Measurements from ENCODE around the gene HSD17B7. TPM values are rescaled to one million over a fixed set of nuclear protein-coding genes. Genes with fewer than 3 reads are reported as not detected.
"Not testable (repeated sequence)": the region's sequence is repeated elsewhere in the genome, so short reads cannot be mapped to it uniquely, and the experiment has no call there.

HSD17B7 gene, protein sequence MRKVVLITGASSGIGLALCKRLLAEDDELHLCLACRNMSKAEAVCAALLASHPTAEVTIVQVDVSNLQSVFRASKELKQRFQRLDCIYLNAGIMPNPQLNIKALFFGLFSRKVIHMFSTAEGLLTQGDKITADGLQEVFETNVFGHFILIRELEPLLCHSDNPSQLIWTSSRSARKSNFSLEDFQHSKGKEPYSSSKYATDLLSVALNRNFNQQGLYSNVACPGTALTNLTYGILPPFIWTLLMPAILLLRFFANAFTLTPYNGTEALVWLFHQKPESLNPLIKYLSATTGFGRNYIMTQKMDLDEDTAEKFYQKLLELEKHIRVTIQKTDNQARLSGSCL
- polyA plus RNA-seq: 10 to 100 TPM in 1 of 3 donors, 1 to 10 TPM in 2; 7.3 to 13.5 (median 7.4) TPM

DNA sequence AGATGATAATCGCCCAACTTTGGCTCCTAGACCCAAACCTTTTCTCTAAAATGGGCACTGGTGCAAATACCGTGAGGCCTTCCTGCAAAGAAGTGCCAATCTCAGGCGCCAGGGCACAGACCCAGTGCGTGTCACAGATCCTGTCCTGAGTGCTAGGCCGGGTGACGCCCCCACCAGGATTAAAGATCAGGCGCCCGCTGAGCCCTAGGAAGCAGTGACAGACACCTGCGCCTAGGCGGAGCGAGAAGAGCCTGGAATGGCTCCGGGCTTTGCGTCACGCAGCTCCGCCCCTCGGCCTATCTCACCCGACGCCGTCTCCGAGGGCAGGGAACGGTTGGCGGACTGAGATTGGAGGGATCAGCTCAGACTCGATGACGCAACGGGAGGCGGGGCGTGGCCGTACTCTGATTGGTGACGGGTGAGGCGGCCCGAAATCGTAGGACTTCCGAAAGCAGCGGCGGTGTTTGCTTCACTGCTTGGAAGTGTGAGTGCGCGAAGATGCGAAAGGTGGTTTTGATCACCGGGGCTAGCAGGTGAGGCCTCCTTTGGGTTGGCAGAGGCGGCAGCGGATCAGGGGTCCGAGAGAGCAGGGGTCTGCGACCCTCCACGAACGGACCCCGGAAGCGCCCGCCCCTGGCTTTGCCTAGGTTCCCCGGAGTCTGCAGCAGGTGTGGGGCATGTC, at the start of gene HSD17B7:
Gene HSD17B7, plus strand, starts transcription at position 400 of the 682 bp plus-strand sequence. Its CDS starts 99 bp downstream, at position 499.
- not testable (repeated sequence) for H3K27ac ChIP-seq (ENCODE audit: low read depth, low read length)
- WGBS, 3 donors: 1 to 2% (median 1%) methylated on average over 29 to 31 of the region's 49 CpGs

DNA sequence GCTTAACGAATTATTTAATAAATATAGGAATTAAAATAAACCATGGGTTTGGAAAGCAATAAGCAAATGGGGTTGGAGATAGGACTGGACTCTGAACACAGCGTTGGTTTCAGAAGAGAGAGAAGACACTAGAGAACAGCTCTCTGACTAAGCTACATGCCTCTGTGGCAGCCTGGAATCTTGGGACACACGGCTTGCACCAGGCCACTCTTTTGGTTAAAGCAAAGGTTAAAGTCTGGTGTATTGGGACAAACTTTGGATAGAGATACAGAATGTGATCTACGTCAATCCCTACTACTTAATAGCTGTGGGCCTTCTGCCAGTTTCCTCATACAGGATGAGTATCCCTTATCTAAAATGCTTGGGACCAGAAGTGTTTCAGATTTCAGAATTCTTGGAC, 49.7 kb upstream of the HSD17B7 start:
- WGBS, 3 donors: 55 to 74% (median 72%) methylated on average over 4 of the region's 4 CpGs
- no peak overlapping the region for H3K27ac ChIP-seq (ENCODE audit: low read depth, low read length)

DNA sequence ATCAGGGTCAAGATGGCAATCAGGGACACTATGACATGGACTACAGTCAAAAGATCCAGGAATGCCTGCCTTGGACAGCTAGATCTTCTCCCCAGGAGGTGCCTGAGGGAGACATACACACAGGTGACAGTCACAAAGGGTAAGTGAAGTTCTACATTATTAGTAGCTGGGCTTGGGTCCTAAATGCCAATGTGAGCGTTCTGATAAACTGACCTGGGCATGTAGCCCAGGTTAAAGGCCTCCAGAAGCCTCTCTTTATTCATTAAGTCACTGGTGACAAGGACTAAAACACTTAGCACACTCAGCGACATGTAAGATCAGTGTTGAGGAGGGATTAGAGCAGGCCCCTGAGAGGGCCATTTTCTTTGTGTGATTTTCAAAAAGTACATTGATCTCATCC, 48.9 kb upstream of the HSD17B7 start:
- H3K27ac ChIP-seq (ENCODE audit: low read depth, low read length): no peak overlapping the region

DNA sequence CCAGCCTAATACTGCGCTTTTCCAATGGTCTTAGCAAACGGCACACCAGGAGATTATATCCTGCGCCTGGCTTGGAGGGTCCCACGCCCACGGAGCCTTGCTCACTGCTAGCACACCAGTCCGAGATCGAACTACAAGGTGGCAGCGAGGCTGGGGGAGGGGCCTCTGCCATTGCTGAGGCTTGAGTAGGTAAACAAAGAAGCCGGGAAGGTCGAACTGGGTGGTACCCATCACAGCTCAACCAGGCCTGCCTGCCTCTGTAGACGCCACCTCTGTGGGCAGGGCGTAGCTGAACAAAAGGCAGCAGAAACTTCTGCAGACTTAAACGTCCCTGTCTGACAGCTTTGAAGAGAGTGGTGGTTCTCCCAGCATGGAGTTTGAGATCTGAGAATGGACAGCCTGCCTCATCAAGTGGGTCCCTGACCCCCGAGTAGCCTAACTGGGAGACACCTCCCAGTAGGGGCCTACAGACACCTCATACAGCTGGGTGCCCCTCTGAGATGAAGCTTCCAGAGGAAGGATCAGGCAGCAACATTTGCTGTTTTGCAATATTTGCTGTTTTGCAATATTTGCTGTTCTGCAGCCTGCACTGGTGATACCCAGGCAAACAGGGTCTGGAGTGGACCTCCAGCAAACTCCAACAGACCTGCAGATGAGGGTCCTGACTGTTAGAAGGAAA, 44.1 kb upstream of the HSD17B7 start:
- not testable (repeated sequence) for H3K27ac ChIP-seq (ENCODE audit: low read depth, low read length)
- WGBS, 3 donors: 91 to 94% (median 93%) methylated on average over 14 of the region's 14 CpGs

More for the DNA sequence above, 48.9 kb upstream of the HSD17B7 start:
- 72 to 85% (median 84%) methylated on average over 2 of the region's 2 CpGs for WGBS, 3 donors

DNA sequence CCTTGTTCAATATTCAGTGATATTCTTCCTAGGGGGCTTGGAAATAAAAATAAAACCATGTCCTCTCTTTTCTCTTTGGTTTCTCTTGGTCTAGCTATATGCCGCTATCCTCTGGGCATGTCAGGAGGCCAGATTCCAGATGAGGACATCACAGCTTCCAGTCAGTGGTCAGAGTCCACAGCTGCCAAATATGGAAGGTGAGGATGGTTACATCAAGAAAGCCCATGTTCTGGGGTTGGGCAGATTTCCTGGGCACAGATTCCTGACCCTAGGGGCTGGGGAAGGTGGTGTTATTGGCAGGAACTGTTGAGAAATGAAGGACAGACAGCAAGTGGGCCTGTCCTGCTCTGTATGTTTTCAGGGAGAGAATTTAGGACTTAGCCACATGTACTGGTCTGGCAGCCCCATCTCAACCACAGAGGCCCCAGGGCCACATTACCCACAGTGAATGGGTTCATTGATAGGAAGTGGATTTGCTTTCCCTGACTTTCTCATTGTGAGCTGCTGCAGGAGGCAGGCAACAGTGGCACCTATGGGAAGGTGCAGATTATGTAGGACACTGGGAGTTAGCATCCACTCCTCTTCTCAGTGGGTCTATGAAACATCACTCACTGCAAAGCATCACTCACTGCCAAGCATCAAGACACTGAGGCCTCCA, 37.4 kb upstream of the HSD17B7 start:
- 95 to 100% (median 97%) methylated on average over 1 of the region's 1 CpG for WGBS, 3 donors
- no peak overlapping the region for H3K27ac ChIP-seq (ENCODE audit: low read depth, low read length)

DNA sequence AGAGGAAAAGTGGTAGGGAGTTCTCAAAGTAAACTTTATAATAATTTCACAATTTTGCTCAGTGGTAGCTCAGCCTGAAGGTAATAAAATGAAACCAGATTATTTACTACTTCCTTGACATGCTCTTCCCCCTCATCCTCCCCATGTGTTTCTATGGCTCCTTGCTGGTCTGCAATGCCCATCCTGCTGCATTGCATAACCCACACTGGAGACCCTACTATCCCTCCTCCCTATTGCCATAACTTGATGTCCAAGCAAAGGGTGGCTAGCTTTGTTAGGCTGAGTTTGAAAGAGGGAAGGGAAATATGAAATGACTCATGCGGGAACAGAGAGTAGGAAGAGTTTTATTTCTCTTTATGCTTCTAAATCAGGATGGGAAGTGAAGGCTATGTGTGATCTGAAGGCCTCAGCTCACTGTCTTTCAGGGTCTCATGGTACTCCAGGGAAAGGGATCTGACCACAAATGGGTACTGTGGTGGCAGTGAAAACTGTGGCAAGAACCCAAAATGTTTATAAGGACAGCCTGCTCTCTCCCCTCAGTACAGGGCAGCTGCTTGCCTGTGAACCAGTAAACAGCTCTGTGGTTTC, 36.4 kb upstream of the HSD17B7 start:
- WGBS, 3 donors: 73 to 93% (median 93%) methylated on average over 1 of the region's 1 CpG

DNA sequence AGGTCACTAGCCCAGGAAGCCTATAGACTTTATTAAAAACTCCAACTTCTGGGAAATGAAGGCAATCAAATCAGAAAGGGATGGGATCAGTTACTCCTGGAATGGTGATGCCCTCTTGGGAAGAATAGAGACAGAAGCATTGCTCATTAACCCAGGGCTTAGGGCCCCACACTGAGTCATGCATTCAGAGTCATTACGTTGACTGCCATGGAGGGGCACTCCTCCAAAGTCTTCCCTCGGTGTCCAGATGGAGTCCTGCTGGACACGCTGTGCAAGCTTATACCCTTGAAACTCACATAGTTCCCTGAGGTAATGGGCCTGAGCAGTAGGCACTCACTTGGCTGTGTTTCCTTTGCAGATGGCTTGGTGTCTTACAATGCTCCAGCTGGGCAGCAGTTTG, 35.2 kb upstream of the HSD17B7 start:
- 83 to 91% (median 88%) methylated on average over 3 of the region's 3 CpGs for WGBS, 3 donors

More for the DNA sequence above, 36.4 kb upstream of the HSD17B7 start:
- no peak overlapping the region for H3K27ac ChIP-seq (ENCODE audit: low read depth, low read length)

DNA sequence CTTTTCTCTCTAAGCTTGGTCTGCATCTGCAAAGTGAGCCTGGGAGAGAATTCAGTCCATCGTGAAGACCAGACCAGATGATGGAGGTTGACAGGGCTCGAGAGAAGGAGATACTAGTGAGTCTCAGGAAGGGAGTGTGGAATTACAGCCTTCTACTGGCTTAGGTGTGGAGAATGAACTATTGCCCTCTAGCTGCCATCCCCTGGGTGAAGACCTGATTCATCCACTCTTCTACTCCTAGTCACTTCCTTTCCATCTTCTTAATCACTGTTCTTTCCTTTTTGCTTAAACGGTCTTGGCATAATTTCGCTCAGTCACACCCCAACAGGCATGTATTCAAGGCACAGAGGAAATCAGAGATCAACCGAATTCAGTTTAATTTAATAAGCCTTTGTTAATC, 34.0 kb upstream of the HSD17B7 start:
- WGBS, 3 donors: 74 to 85% (median 78%) methylated on average over 5 of the region's 5 CpGs
- H3K27ac ChIP-seq (ENCODE audit: low read depth, low read length): no peak overlapping the region

More for the DNA sequence above, 35.2 kb upstream of the HSD17B7 start:
- H3K27ac ChIP-seq (ENCODE audit: low read depth, low read length): no peak overlapping the region

DNA sequence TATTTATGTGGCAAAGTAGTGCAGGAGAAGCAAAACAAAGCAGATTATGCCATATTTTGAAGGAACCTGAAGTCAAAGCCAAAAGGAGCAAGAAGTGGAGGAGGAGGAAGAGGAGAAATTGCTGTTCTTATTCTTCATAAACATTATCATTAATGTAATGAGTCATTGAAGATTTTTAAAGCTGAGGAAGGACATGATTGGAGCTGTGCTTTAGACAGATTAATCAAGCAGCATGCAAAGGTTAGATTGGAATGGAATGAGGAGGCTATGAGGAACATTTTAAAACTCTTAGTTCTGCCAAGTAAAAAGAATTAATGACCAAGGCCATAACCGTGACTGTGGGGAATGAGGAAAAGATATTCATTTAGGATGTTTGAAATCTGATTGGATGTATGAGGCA, 33.0 kb upstream of the HSD17B7 start:
- WGBS, 3 donors: 36 to 51% (median 45%) methylated on average over 1 of the region's 1 CpG

DNA sequence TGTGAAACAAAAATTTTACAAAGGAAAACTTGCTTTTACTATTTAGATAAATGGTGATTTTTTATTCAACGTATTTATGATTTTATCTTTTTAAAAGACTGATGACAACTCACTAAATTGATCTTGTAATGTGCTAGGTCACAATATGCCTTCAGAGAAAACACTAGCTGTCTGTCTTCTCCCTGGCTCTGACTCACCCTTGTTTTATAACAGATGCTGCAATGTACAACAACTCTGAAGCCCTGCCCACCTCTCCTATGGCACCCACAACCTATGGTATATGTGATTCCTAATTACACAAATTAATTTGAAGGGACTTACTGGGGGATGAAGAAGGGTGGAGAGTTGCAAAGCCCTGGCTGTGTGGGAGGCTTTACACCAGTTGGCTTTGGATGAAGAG, 24.7 kb upstream of the HSD17B7 start:
- no peak overlapping the region for H3K27ac ChIP-seq (ENCODE audit: low read depth, low read length)
- 81 to 90% (median 90%) methylated on average over 1 of the region's 1 CpG for WGBS, 3 donors

More for the DNA sequence above, 33.0 kb upstream of the HSD17B7 start:
- no peak overlapping the region for H3K27ac ChIP-seq (ENCODE audit: low read depth, low read length)

DNA sequence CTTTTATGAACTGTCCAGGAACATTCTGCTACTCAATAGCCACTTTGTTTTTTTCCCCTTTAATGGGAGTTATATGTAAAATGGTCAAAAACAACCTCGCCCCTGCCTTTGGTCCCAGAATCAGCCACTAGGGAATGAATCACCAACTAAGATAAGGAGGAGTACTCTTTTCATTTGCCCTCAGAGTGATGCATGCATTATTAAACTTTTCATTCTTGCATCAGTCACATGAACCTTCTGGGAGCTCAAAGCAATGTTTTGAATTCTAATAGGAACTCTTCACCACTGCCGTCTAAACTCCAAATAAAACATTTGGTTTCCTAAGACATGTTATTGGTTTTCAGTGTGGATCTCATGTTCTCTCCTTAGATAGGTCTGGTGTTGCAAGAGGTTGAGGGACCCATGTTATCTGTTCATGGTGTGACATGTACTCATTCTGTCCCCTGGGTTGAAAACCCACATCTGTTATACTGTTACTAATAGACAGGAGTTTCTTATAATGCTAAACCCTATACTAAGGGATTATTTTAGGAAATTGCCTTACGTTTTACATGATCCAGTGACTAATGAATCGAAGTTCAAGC, 17.8 kb upstream of the HSD17B7 start:
- H3K27ac ChIP-seq (ENCODE audit: low read depth, low read length): no peak overlapping the region
- 74 to 91% (median 81%) methylated on average over 4 of the region's 4 CpGs for WGBS, 3 donors

DNA sequence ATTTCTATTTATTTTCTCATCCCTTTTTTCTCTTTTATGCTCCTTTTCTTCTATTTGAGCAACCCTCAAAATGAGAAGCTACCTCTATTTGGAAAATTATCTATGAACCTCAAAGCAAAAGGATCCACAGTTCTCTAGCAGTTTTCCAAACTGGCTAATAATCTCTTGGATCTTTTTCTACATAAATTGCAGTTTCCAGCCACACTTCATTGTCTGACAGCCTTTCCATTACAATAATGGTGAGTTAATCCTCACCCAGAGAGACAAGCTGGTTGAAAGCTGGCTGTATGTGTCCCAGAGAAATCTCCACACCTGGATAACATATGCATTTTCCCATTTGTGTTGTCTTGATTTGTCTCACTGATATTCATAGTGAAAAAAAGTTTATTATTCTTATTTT, 16.5 kb upstream of the HSD17B7 start:
- H3K27ac ChIP-seq (ENCODE audit: low read depth, low read length): no peak overlapping the region

DNA sequence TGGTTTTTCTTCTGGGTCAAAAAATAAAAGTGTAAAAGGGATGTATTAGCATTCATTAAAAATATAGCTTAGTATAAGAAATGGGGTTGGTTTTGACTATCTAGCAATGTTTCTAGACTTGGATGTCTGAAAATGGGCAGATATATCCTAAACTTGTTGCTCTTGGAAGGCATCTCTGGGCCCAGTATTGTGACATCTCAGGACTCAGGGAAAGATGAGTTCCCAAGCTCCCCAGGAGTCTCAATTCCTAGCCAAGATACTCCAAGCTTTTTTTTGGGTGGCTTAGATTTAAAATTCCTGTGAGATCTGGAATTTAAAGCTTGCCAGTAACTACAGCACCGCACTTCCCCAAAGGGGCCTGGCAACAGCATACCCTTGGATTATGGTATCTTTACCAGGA, 11.5 kb upstream of the HSD17B7 start:
- H3K27ac ChIP-seq (ENCODE audit: low read depth, low read length): no peak overlapping the region
- 82 to 100% (median 97%) methylated on average over 1 of the region's 1 CpG for whole genome bisulfite sequencing, 3 donors

DNA sequence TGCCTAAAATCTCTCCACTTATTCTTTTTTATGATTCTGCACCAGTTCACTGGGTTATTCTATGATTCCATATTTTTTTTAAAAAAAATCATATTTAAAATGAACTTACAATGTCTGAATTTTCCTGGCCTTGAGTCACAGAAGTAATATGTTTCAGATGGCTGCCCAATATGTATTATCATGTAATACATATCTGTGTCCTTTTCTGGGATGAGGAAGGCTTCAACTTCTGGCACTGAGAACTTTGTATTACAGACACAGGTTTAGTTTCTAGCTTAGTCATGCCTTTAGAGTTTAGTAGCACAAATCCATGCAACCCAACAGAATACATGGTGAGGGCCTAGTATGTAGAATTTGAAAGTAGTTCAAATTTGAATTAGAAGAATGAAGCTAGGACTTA, 7.8 kb upstream of the HSD17B7 start:
- no peak overlapping the region for H3K27ac ChIP-seq (ENCODE audit: low read depth, low read length)

DNA sequence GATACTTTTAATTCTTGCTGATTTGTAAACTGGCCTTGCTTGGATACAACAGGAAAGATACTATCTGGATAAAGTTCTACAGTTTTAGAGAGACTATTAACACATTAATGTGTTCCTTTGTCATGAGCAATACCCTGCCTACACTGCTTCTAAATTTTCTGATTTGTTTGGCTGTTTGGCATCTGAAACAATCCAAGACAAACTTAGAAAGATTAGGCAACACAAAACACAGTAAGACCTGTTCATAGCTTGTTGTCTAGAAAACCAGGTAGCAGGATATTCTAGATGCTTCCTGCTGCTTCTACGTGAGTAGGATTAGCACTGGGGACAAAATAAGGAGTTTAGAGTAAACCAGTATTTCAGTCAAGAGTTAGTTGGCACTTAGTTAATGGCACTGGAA, 5.6 kb upstream of the HSD17B7 start:
- WGBS, 3 donors: no CpG with 5 or more reads among the region's 1 CpG
- H3K27ac ChIP-seq (ENCODE audit: low read depth, low read length): not testable (repeated sequence)

DNA sequence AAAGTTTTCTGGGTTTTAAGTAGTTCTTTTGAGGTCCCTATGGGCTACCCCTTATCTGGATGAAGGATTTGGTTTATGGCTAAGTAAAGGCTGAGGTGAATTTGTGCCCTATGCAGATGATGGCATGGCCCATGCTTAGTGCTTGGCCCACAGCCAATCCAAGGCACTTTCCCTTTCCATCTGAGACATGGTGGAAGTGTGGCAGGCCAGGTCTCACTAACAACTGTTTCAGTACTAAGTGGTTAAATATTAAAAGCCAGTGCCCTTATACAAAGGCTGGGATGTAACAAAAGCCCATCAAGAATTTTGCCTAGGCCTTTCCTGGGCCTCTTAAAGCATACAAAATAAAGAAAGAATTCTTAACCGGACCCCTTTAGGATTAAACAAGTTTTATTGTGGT, 1.7 kb upstream of the HSD17B7 start:
- not testable (repeated sequence) for H3K27ac ChIP-seq (ENCODE audit: low read depth, low read length)
- WGBS, 3 donors: 83 to 100% (median 100%) methylated on average over 1 of the region's 1 CpG

DNA sequence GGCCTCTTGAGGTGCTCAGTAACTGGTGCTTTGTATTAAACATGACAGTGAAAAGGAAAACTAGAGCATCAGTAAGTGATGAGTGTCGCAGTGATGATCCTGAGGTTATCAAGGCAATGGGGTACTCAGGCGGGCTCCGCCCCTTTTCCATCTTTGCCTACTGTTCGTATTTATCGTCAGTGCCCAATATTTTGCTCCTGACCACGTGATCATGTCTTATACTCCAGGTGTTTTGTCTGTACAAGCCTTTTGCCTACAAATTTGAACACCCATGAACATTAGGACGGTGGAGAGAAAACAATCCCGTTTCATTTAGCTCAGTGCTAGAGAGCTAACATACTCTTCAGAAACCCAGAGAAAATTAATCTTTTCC, 469 bp downstream of the HSD17B7 start:
- 0 to 1% (median 1%) methylated on average over 5 to 7 of the region's 8 CpGs for WGBS, 3 donors
- not testable (repeated sequence) for H3K27ac ChIP-seq (ENCODE audit: low read depth, low read length)

DNA sequence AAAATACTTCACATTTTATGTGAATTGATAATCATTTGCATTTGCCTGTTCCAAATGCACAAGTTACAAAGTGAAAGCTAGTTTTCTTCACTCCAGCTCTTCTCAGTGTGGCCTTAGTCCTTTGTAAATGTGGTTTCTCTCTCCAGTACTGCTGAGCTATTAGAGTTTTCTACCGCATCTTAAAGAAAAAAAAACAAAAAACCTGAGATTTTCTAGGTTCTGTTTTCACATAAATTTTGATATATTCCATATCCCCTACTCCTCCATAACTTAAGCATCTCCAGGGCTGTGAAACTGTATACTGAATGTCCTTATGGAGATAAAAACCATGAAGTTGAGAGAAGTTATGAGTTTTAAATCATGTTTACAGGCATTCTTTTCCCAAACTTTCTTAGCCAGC, 3.8 kb downstream of the HSD17B7 start:
- not testable (repeated sequence) for H3K27ac ChIP-seq (ENCODE audit: low read depth, low read length)
- 66 to 80% (median 79%) methylated on average over 1 of the region's 1 CpG for WGBS, 3 donors

Measured in adipose tissue (tissue), 3 donors.